ENCODE measurements around the gene USP32.
"Not testable (repeated sequence)": the region's sequence is repeated elsewhere in the genome, so short reads cannot be mapped to it uniquely, and the experiment has no call there.

- TF ChIP-seq, protein P1, sequence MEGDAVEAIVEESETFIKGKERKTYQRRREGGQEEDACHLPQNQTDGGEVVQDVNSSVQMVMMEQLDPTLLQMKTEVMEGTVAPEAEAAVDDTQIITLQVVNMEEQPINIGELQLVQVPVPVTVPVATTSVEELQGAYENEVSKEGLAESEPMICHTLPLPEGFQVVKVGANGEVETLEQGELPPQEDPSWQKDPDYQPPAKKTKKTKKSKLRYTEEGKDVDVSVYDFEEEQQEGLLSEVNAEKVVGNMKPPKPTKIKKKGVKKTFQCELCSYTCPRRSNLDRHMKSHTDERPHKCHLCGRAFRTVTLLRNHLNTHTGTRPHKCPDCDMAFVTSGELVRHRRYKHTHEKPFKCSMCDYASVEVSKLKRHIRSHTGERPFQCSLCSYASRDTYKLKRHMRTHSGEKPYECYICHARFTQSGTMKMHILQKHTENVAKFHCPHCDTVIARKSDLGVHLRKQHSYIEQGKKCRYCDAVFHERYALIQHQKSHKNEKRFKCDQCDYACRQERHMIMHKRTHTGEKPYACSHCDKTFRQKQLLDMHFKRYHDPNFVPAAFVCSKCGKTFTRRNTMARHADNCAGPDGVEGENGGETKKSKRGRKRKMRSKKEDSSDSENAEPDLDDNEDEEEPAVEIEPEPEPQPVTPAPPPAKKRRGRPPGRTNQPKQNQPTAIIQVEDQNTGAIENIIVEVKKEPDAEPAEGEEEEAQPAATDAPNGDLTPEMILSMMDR (conservative IDR thresholded peaks at IDR 0.05; ENCODE audit: low read length) = not testable (repeated sequence)
- TF ChIP-seq EZH2phosphoT487 (IDR thresholded peaks at IDR 0.05; ENCODE audit: borderline replicate concordance) = not testable (repeated sequence)
Observed at GRCh38 chr17:60218774-60219173, 173.2 kb downstream of the USP32 start.

Data from Loucy (cell line).